LNCAP (cell line): ENCODE data around the gene ARL8B.

Experiments
- CTCF ChIP-seq: fragments of 450-650 bp; IDR thresholded peaks from 2 replicates; pipeline ENCODE4 v1.5.1; 2017; ENCODE audit warnings: mild to moderate bottlenecking

The ARL8B gene

GRCh38 chr3:5102532-5102931, 19.6 kb upstream of the ARL8B start:
- no peak for TF ChIP-seq CTCF

GRCh38 chr3:5103743-5104142, 18.3 kb upstream of the ARL8B start:
- TF ChIP-seq CTCF, result no peak

- no peak for TF ChIP-seq CTCF
Observed at GRCh38 chr3:5105050-5105449, 17.0 kb upstream of the ARL8B start.

- no peak for TF ChIP-seq CTCF
Observed at GRCh38 chr3:5110337-5110736, 11.8 kb upstream of the ARL8B start.

GRCh38 chr3:5112043-5112442, 10.0 kb upstream of the ARL8B start:
- TF ChIP-seq CTCF, result no peak

GRCh38 chr3:5115506-5116162, 6.5 kb upstream of the ARL8B start:
- no peak for TF ChIP-seq CTCF

- TF ChIP-seq CTCF, result no peak
Observed at GRCh38 chr3:5116538-5116937, 5.6 kb upstream of the ARL8B start.

GRCh38 chr3:5120446-5120845, 1.6 kb upstream of the ARL8B start:
- no peak for TF ChIP-seq CTCF
